SU-DHL-6 (cell line): Measurements from ENCODE around the gene ZNF423.

ENCODE experiments used
- H2AFZ ChIP-seq: fragments of 200-600 bp; sonication (generic); 2 replicates; pipeline ENCODE4 v1.6.1; 2014; ENCODE audit warnings: low read depth, mild to moderate bottlenecking, moderate library complexity, mixed read lengths, antibody characterized with exemption, low read length; ENCODE audit not compliant: severe bottlenecking
- H3F3A ChIP-seq: fragments of 200-600 bp; shearing (Covaris generic); 2 replicates; pipeline ENCODE4 v1.6.0; 2016; ENCODE audit warnings: antibody characterized with exemption, mild to moderate bottlenecking; ENCODE audit not compliant: insufficient read depth
- H3K27ac ChIP-seq: fragments of 200-600 bp; sonication (generic); 2 replicates; pipeline ENCODE4 v1.5.1; 2016; ENCODE audit warnings: low read depth, mild to moderate bottlenecking, low read length, moderate library complexity, mixed read lengths
- H3K27me3 ChIP-seq: fragments of 200-600 bp; sonication (generic), shearing (Covaris generic); 2 replicates; pipeline ENCODE4 v1.6.0; 2014; ENCODE audit warnings: mild to moderate bottlenecking, low read length
- H3K36me3 ChIP-seq: fragments of 200-600 bp; sonication (generic); 2 replicates; pipeline ENCODE4 v1.6.1; 2014; ENCODE audit warnings: mild to moderate bottlenecking, low read length, mixed read lengths
- H3K4me2 ChIP-seq: fragments of 300-600, 200-600 bp; shearing (Covaris generic), sonication (generic); 2 replicates; pipeline ENCODE4 v1.6.0; 2014; ENCODE audit warnings: low read length, low read depth, mild to moderate bottlenecking; ENCODE audit not compliant: poor library complexity, severe bottlenecking
- H3K4me3 ChIP-seq: fragments of 200-600 bp; sonication (generic); 2 replicates; pipeline ENCODE4 v1.5.1; 2014; ENCODE audit warnings: antibody characterized with exemption, low read length, mild to moderate bottlenecking, mixed read lengths; ENCODE audit not compliant: insufficient read depth, poor library complexity, severe bottlenecking
- H3K79me2 ChIP-seq: fragments of 200-600 bp; sonication (generic); 2 replicates; pipeline ENCODE4 v1.6.1; 2014; ENCODE audit warnings: mild to moderate bottlenecking, low read length, moderate library complexity; ENCODE audit not compliant: insufficient read depth
- H3K9ac ChIP-seq: fragments of 200-600 bp; sonication (generic); 2 replicates; pipeline ENCODE4 v1.7.0; 2014; ENCODE audit warnings: mild to moderate bottlenecking, low read length
- H3K9me2 ChIP-seq: fragments of 200-600 bp; sonication (generic); replicated peaks from 2 replicates; pipeline ENCODE4 v1.6.1; 2014; ENCODE audit warnings: low read length; ENCODE audit not compliant: insufficient read depth
- H3K9me3 ChIP-seq: fragments of 200-600 bp; sonication (generic); 2 replicates; pipeline ENCODE4 v1.6.1; 2014; ENCODE audit warnings: low read length, mixed read lengths; ENCODE audit not compliant: insufficient read depth
- H4K20me1 ChIP-seq: fragments of 200-600 bp; sonication (generic); 2 replicates; pipeline ENCODE4 v1.6.1; 2014; ENCODE audit warnings: low read depth, mild to moderate bottlenecking, antibody characterized with exemption, low read length, moderate library complexity, mixed read lengths
- CTCF ChIP-seq: fragments of 200-600 bp; sonication (generic); IDR thresholded peaks from one replicate; pipeline ENCODE4 v1.5.1; 2017; ENCODE audit warnings: antibody characterized with exemption, mild to moderate bottlenecking, low read length, moderate library complexity; ENCODE audit not compliant: insufficient read depth, poor library complexity, severe bottlenecking
- EZH2phosphoT487 ChIP-seq: fragments of 200-600 bp; sonication (generic), shearing (Covaris generic); conservative IDR thresholded peaks from 2 replicates; pipeline ENCODE4 v1.6.1; 2018; ENCODE audit warnings: mild to moderate bottlenecking, antibody characterized with exemption, low read length, moderate library complexity, mixed read lengths

The ZNF423 gene

GRCh38 chr16:49653577-49653976, 202.3 kb downstream of the ZNF423 start:
- Histone ChIP-seq H3K9me2 (no peaks in the 10 kb centered on the region), H3K79me2 (no peaks in the 10 kb centered on the region), H3K4me3 (no peak overlapping the region), H3F3A (no peaks in the 10 kb centered on the region), H3K36me3 (no peaks in the 10 kb centered on the region), H3K4me2 (no peak overlapping the region), H3K27me3 (no peaks in the 10 kb centered on the region), H4K20me1 (no peaks in the 10 kb centered on the region), H2AFZ (no peak overlapping the region), H3K27ac (no peak overlapping the region), H3K9me3 (peaks cover 4% of the 10 kb centered on the region; the same call in 1 of the 2 replicates), H3K9ac (no peak overlapping the region)
- no peak for TF ChIP-seq EZH2phosphoT487
- no peak for TF ChIP-seq CTCF

- no peaks in the 10 kb centered on the region for H3K36me3 ChIP-seq
- H3K9me2 ChIP-seq = no peaks in the 10 kb centered on the region
- peaks cover 4% of the 10 kb centered on the region; the same call in 1 of the 2 replicates for H3K9me3 ChIP-seq
- no peak overlapping the region for H3K27ac ChIP-seq
- no peak for TF ChIP-seq CTCF
- no peak for TF ChIP-seq EZH2phosphoT487
- H3F3A ChIP-seq = no peaks in the 10 kb centered on the region
- H2AFZ ChIP-seq = no peak overlapping the region
- no peaks in the 10 kb centered on the region for H3K79me2 ChIP-seq
- no peak overlapping the region for H3K4me2 ChIP-seq
- H4K20me1 ChIP-seq = no peaks in the 10 kb centered on the region
- H3K4me3 ChIP-seq = no peak overlapping the region
- no peak overlapping the region for H3K9ac ChIP-seq
- no peaks in the 10 kb centered on the region for H3K27me3 ChIP-seq
Observed at GRCh38 chr16:49653173-49653570, 202.7 kb downstream of the ZNF423 start.

- H3K4me3 ChIP-seq = no peak overlapping the region
- no peak for TF ChIP-seq CTCF
- TF ChIP-seq EZH2phosphoT487 = no peak
Observed at GRCh38 chr16:49652456-49653172, 203.3 kb downstream of the ZNF423 start.

More at GRCh38 chr16:49652456-49653172, 203.3 kb downstream of the ZNF423 start:
- no peak overlapping the region for H3K27ac ChIP-seq
- H4K20me1 ChIP-seq = no peaks in the 10 kb centered on the region
- no peak overlapping the region for H2AFZ ChIP-seq
- H3F3A ChIP-seq = no peaks in the 10 kb centered on the region
- no peak overlapping the region for H3K4me2 ChIP-seq
- no peaks in the 10 kb centered on the region for H3K79me2 ChIP-seq
- no peaks in the 10 kb centered on the region for H3K9me2 ChIP-seq
- no peaks in the 10 kb centered on the region for H3K36me3 ChIP-seq
- no peaks in the 10 kb centered on the region for H3K27me3 ChIP-seq
- H3K9ac ChIP-seq = no peak overlapping the region
- H3K9me3 ChIP-seq = peaks cover 9% of the 10 kb centered on the region; the same call in 1 of the 2 replicates
